ENCODE results near the gene NAB2. TPM values are rescaled to one million over a fixed set of nuclear protein-coding genes. Genes with fewer than 3 reads are reported as not detected.

The NAB2 gene
- total and polyA plus RNA-seq, 2 donors (not counting 3 experiments of a cell fraction or from before 2014, with no cell fraction given): 14.6 to 15.9 TPM

- no peaks in the 10 kb centered on the region for H3K9me3 ChIP-seq (replicated peaks; ENCODE audit: control insufficient read depth, insufficient read depth, low read length)
- no peaks in the 10 kb centered on the region for H3K9me1 ChIP-seq (replicated peaks; ENCODE audit: control insufficient read depth, extremely low read depth, insufficient read depth, low read length)
- ChIA-PET CTCF (no interaction called here), POLR2A (interaction anchor here (0.6 kb wide), 1 partner anchor 31 kb away, joined by 4 read pairs; no protein-coding TSS in a partner anchor)
- H3K4me3 ChIP-seq (replicated peaks in 1 of 3; ENCODE audit: insufficient read depth in 1 of 3, low read depth in 1 of 3, low read length in 3 of 3): no peak overlapping the region
- FAIRE-seq (no peak), DNase-seq (ENCODE audit: low read depth, low spot score) (no peak)
- H3K36me3 ChIP-seq (ENCODE audit: control insufficient read depth in 2 of 2, extremely low read depth in 1 of 2, insufficient read depth in 2 of 2, low read length in 2 of 2): no peaks in the 10 kb centered on the region
- no peak overlapping the region for H3K27ac ChIP-seq (ENCODE audit: insufficient read depth, low read depth, low read length)
- H3K27me3 ChIP-seq (ENCODE audit: control insufficient read depth in 2 of 2, insufficient read depth in 2 of 2, low read length in 2 of 2): peaks cover 4 to 8% of the 10 kb centered on the region in 2 experiments
- peaks cover 2% of the 10 kb centered on the region for H3K4me1 ChIP-seq (ENCODE audit: control insufficient read depth, extremely low read depth, insufficient read depth, low read length)
- intact Hi-C loops (cut with micrococcal nuclease) (no loop called here), dilution Hi-C loops (cut with MboI; ENCODE audit: extremely low pct_ligation_motif_present, low sequenced_read_pairs) (no loop called here)
- no peak overlapping the region for H3K9ac ChIP-seq (replicated peaks; ENCODE audit: extremely low read depth, insufficient read depth, low read length)
- H2AFZ ChIP-seq (ENCODE audit: low read depth, low read length): no peak overlapping the region
- TF ChIP-seq, protein P1, sequence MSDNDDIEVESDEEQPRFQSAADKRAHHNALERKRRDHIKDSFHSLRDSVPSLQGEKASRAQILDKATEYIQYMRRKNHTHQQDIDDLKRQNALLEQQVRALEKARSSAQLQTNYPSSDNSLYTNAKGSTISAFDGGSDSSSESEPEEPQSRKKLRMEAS (IDR thresholded peaks at IDR 0.05; ENCODE audit: insufficient read depth, insufficient read length): no peak
- no peak for TF ChIP-seq EZH2 (IDR thresholded peaks at IDR 0.05; ENCODE audit: borderline replicate concordance, low read depth, low read length, severe bottlenecking)
- no peak for TF ChIP-seq JUN (IDR thresholded peaks at IDR 0.05; ENCODE audit: borderline replicate concordance, insufficient read depth, insufficient read length, low read depth)
- no peak for TF ChIP-seq POLR2AphosphoS5 (IDR thresholded peaks at IDR 0.05; ENCODE audit: insufficient read depth, low read depth, low read length)
- TF ChIP-seq FOS (IDR thresholded peaks at IDR 0.05; ENCODE audit: borderline replicate concordance, insufficient read depth, low read length): no peak
- TF ChIP-seq POLR2A (IDR thresholded peaks at IDR 0.05; ENCODE audit: low read depth, low read length): no peak
- TF ChIP-seq GATA2 (IDR thresholded peaks at IDR 0.05; ENCODE audit: insufficient read depth, insufficient read length, low read depth, low read length): no peak
- H4K20me1 ChIP-seq (replicated peaks; ENCODE audit: control insufficient read depth, extremely low read depth, insufficient read depth, low read length): no peaks in the 10 kb centered on the region
- no peaks in the 10 kb centered on the region for H3K79me2 ChIP-seq (ENCODE audit: control insufficient read depth, insufficient read depth, low read length)
- no peak overlapping the region for H3K4me2 ChIP-seq (ENCODE audit: insufficient read depth, low read length)
- no TSS peak for BruUV-seq (replicated peaks)
These were observed 54.5 kb downstream of the NAB2 start for GRCh38 chr12:57143454-57143853.

Other genes with a start within 250 kb of the NAB2 start
- not detected in 2 replicates for gene SDR9C7, start 154.7 kb upstream of the NAB2 start, total RNA-seq
- gene SDR9C7, start 154.7 kb upstream of the NAB2 start, polyA plus RNA-seq: not detected in 2 replicates
- 0.09 and 0.29 TPM in 2 replicates for gene RDH16, start 131.5 kb upstream of the NAB2 start, total RNA-seq
- gene RDH16, start 131.5 kb upstream of the NAB2 start, polyA plus RNA-seq: 0.08 and 0.13 TPM in 2 replicates
- gene ZBTB39, start 82.6 kb upstream of the NAB2 start, total RNA-seq: 8.1 and 8.5 TPM in 2 replicates
- gene ZBTB39, start 82.6 kb upstream of the NAB2 start, polyA plus RNA-seq: 5.9 TPM in 2 replicates
- not detected in 2 replicates for gene TAC3, start 72.6 kb upstream of the NAB2 start, total RNA-seq
- not detected in 2 replicates for gene TAC3, start 72.6 kb upstream of the NAB2 start, polyA plus RNA-seq
- gene MYO1A, start 39.0 kb upstream of the NAB2 start, total RNA-seq: not detected in 2 replicates
- not detected in 2 replicates for gene MYO1A, start 39.0 kb upstream of the NAB2 start, polyA plus RNA-seq
- 21.5 and 27.7 TPM in 2 replicates for gene NEMP1, start 10.3 kb upstream of the NAB2 start, total RNA-seq
- gene NEMP1, start 10.3 kb upstream of the NAB2 start, polyA plus RNA-seq: 9.0 and 10.8 TPM in 2 replicates
- gene STAT6, start 22.2 kb downstream of the NAB2 start, total RNA-seq: 101 and 136 TPM in 2 replicates
- gene STAT6, start 22.2 kb downstream of the NAB2 start, polyA plus RNA-seq: 147 and 164 TPM in 2 replicates
- gene LRP1, start 39.4 kb downstream of the NAB2 start, total RNA-seq: 3.8 and 4.6 TPM in 2 replicates
- gene LRP1, start 39.4 kb downstream of the NAB2 start, polyA plus RNA-seq: 1.5 and 1.6 TPM in 2 replicates
- gene LRP1-AS, start 58.5 kb downstream of the NAB2 start, total RNA-seq: not detected in 2 replicates
- not detected in 2 replicates for gene LRP1-AS, start 58.5 kb downstream of the NAB2 start, polyA plus RNA-seq
- not detected in 2 replicates for gene NXPH4, start 127.7 kb downstream of the NAB2 start, total RNA-seq
- 0.07 TPM in 1 of 2 replicates, not detected in the other for gene NXPH4, start 127.7 kb downstream of the NAB2 start, polyA plus RNA-seq
- gene SHMT2, start 140.6 kb downstream of the NAB2 start, total RNA-seq: 148 and 155 TPM in 2 replicates
- gene SHMT2, start 140.6 kb downstream of the NAB2 start, polyA plus RNA-seq: 243 and 287 TPM in 2 replicates
- 0.55 and 1.0 TPM in 2 replicates for gene STAC3, start 162.1 kb downstream of the NAB2 start, total RNA-seq
- gene STAC3, start 162.1 kb downstream of the NAB2 start, polyA plus RNA-seq: 0.08 and 0.36 TPM in 2 replicates

Data from endothelial cell of umbilical vein (primary cell).